Adipose tissue (tissue), 3 donors: ENCODE results near the gene ECE1. TPM values are rescaled to one million over a fixed set of nuclear protein-coding genes. Genes with fewer than 3 reads are reported as not detected.
A peak's percentile ranks its signal among the peaks of the same experiment; 100 is the strongest.
"Not testable (repeated sequence)": the region's sequence is repeated elsewhere in the genome, so short reads cannot be mapped to it uniquely, and the experiment has no call there.

Experiments used
- H3K27ac ChIP-seq: one replicate; pipeline ENCODE4 v1.5.1; 2013; ENCODE audit warnings: low read depth, low read length
- WGBS, 3 donors: extraction: QIAGEN DNeasy Blood & Tissue Kit; methylation state at CpG; one replicate each; pipeline ENCODE4 v1.1.7; 2013; 5-methylcytosine and 5-hydroxymethylcytosine counted together
- polyA plus RNA-seq, 3 donors: library from polyadenylated mRNA; stranded (reverse); fragments of 200-250 nt; gene quantifications; one replicate each; pipeline ENCODE4 v1.2.3, GENCODE V29; 2013
- donor health status: healthy with polysubstance abuse.
- donor health status: Bipolar disorder and iron deficiency.
- donor health status: healthy.

Gene ECE1
- polyA plus RNA-seq, 3 donors, result 63.8 to 110 (median 65.3) TPM

DNA sequence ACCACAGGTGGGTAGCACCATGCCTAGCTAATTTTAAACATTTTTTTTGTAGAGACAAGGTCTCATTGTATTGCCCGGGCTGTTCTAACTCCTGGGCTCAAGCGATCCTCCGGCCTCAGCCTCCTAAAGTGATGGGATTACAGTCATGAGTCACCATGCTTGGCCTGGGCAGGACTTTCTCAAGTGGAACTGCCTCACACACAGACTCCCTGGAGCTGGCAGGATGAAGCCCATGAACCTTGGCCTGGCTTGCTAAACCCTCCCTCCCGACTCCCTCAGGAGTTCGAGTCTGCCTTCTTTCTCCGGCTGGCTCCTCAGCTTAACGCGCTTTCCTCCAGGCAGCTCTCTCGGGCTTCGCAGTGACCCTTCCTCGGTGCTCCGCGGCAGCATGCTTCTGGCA lies 7.7 kb upstream of the ECE1 start:
- H3K27ac ChIP-seq, result no peak overlapping the region
- 56 to 70% (median 69%) methylated on average over 13 of the region's 13 CpGs for WGBS, 3 donors

DNA sequence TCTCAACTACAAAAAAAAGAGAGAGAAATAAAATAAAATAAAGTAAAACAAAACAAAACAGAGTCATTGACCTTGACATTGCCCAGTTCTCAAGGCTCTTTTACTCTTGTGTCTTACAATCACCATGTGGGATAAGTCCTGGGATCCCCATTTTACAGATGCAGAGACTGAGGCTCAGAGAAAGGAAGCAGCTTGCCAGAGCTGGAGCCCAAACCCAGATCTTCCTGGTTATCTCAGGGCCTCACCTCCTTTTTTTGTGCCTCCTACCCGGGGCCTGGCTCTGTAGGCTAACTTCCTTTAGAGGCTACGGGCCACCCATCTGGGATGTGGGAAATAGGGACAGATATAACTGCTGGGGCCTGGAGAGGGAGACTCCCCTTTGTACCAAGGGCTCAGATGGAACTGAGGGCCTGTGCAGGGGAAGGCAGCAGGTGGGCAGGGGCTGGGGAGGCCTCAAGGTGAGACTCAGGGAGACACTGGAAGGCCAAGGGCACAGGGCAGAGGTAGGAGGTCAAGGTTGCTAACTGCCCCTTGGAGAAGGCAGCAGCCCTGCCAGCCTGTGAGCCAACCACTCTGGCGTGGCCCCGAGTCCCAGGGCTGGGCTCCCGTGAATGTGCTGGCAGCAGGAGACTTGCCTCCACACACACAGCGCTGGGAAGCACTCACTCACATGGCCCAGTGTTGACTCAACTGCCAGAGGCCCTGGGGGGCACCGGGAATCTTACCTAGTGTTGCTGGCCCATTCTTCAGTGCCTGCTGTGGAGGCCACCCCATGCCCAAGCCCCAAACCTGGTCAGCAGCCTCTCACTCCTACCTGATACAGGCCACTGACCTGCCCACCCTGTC lies 6.5 kb upstream of the ECE1 start:
- 55 to 86% (median 74%) methylated on average over 7 of the region's 7 CpGs for WGBS, 3 donors
- H3K27ac ChIP-seq, result no peak overlapping the region

DNA sequence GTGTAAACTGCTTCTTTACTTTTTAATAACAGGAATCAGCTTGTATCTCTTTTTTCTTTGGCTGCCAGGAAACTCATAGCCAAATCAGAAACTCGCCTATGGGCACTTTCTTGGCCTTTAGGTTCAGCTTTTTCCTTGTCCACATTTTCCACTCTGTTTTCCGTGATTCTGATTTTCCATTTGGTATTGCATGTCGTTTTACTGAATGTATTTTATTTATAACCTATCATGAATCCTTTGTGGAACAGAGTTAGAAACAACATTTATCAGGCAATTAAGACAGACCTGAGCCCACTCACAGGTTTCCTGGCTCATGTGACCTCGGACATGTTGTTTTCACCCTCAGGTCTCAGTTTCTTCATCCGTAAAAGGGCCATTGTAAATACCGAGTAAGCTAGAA lies 5.3 kb upstream of the ECE1 start:
- no peak overlapping the region for H3K27ac ChIP-seq
- WGBS, 3 donors, result 60 to 91% (median 88%) methylated on average over 6 of the region's 6 CpGs

DNA sequence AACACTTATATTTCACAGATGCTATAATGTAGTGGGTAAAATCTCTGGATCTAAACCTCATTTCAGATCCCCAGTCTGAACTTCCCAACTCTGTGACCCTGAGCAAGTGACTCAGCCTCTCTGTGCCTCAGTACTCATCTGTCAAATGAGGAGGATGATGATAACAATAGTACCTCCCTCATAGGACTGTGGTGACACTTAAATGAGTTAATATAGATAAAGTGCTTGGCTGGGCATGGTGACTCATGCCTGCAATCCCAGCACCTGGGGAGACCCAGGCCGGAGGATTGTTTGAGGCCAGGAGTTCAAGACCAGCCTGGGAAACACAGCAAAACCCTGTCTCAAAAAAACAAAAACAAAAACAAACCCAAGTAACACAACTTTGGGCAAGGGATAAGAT lies 4.7 kb upstream of the ECE1 start:
- 68 to 96% (median 83%) methylated on average over 1 of the region's 1 CpG for WGBS, 3 donors
- no peak overlapping the region for H3K27ac ChIP-seq

DNA sequence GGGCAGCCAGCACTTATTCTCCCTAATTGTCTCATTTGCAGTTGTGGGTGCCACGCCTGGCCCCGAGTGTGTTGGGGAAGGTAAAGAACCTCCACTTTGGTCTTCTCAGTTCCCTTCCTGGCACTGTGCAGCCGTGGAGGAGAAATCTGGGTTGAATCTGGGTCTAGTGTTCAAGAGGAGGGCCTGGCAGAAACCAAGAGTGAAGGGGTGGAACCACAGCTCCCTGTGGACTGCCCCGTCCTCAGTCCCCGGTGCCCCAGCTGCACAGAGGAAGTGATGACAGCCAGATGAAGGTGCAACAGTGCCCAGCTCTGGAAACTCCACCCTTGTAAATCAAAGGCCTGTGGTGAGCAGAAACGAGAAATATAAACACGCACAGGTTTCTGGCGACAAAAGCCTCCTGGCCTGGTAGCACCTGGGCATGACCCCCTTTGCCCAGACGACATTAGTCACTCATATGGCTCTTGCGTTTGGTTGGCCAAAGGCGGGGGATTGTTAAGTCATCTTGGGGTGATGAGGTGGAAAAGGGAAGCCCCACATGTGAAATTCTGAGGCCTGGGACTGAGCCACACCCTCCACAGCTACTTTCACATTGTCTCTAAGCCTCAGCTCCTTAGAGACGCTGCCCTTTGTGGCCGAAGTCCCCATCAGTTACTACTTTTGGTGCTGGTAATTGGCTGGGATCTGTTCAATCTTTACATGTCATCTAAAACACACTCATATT lies 4.2 kb upstream of the ECE1 start:
- 49 to 51% (median 50%) methylated on average over 13 of the region's 13 CpGs for whole genome bisulfite sequencing, 3 donors
- H3K27ac ChIP-seq, result no peak overlapping the region

DNA sequence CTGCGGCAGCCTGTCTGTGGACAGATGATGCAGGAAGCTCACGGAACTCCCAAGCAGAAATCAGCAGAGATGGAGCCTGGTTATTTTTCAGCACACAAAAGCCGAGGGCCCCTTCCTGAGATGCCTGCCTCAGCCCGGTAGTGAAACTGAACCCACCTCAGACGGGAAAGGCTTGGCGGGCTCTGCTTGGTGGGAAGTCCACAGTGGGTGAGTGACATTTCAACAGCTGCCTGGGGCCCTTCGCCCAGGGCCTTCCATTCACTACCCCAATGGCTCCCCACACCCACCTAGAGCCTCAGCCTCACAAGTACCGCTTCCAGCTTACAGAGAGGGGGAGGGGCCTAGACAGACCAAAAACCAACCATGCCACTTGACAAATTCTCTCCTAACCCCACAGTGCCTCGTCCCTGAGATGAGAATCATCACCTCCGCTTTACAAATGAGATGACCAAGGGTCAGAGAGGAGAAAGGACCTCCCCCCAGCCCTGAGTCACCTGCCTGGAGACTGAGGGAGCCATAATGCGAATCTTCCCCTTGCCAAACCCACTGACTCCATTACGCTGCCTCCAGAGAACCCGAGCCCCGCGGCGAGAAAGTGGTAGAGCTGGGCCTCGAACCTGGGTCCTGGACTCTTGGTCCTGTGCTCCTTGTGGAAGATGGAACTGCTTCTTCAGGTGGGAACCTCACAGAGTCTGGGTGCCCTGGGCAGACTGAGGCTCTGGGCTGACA lies 3.4 kb upstream of the ECE1 start:
- 73 to 85% (median 79%) methylated on average over 17 of the region's 17 CpGs for WGBS, 3 donors
- H3K27ac ChIP-seq, result no peak overlapping the region

DNA sequence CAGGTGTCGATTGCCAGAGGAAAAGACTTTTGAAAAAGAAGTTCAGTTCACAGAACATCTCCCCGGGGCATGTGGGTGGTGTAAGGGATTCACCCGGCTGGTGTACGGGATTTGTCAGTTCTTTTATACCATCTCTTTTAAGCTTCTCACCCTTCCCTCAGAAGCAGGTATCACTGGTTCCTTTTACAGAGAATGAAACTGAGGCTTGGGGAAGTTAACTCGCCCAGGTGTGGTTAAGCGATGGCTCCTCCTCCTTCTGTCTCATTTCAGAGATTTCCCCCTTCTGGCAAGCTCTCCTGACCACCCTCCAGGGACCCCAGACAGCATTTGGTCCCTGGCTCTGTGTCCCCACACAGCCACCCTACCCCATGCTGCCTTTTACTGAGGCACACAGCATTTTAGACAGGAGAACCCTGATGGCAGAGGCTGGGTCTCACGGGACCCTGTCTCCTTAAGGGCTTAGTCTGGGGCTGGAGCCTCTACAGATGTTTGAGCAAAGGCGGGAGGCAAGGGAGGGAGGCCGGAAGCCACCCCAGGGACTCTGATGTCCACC lies 2.8 kb upstream of the ECE1 start:
- WGBS, 3 donors, result 64 to 72% (median 71%) methylated on average over 9 of the region's 9 CpGs
- H3K27ac ChIP-seq, result no peak overlapping the region

DNA sequence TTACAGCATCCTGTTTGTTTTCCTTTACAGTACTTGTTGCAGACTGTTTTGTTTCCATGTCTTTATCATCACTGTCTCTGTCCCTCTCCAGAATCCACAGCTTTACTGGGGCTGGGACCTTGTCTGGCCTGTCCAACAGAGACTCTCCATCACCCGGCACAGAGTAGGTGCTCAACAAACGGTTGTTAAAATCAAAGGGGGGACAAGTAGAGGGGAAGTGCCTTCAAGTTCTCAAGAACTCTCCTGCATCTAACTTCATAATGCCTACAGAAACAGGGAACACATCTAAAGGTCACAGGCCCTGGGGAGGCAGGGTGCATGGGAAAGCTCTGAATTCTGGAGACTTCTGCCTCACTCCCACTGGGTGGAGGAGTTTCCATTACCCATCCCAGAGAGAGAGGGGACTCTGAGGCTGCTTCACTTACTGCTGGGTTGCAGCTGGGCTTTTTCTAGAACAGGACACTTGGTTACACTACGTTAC lies 2.3 kb upstream of the ECE1 start:
- no peak overlapping the region for H3K27ac ChIP-seq
- WGBS, 3 donors, result 42 to 77% (median 70%) methylated on average over 3 of the region's 3 CpGs

DNA sequence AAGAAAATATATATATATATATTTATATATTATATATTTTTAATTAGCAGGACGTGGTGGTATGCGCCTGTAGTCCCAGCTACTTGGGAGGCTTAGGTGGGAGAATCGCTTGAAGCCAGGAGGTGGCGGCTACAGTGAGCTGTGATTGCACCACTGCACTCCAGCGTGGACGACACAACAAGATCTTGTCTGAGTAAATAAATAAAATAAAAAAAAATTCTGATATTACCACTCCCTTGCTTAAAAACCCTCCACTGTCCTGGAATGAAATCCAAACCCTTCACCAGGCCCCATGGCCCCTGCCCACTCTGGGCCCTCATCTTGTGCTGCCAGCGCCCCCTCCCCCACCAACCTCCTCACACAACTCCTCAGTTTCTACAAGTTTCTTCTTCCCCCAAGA lies 1.7 kb upstream of the ECE1 start:
- H3K27ac ChIP-seq, result no peak overlapping the region
- 91 to 97% (median 97%) methylated on average over 7 of the region's 7 CpGs for WGBS, 3 donors

DNA sequence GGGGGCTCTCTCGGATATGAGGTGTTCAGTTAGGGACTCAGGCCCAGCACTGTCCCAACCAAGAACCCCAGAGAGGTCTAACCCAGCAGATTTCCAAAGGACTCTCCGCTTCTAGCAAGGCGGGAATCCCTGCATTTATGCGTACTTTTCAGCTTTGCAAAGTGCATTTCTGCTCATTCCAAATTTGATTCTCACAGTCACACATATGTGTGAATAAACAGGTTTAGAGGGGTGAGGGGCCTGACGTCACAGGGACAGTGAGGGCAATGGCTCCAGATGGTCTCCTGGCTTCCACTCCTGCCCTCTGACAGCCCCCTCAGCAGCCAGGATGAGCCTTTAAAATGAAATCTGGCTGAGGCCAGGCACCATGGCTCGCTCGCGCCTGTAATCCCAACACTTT lies 921 bp upstream of the ECE1 start:
- no peak overlapping the region for H3K27ac ChIP-seq
- WGBS, 3 donors, result 85 to 90% (median 89%) methylated on average over 8 of the region's 8 CpGs

DNA sequence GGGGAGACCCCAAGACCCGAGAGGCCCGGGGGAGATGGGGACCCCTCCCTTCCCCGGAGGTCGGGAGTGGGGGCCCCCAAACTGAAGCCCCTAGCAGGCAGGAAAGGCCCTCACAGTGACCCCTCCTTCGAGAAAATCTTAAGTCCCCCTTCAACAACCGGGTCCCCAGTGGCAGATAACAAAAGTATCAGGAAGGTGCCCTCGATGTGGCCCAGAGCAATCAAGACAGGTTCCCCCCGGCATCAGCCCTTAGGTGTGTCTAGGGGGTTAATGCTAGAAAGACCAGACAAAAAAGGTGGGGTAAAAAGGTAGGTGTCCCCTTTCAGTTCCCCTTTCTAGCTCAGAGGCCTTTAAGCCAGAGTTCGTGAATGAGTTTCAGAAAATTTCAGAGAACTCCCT lies 282 bp upstream of the ECE1 start:
- H3K27ac ChIP-seq, result peak overlapping the region; percentile 76
- WGBS, 3 donors, result 7 to 8% (median 8%) methylated on average over 8 to 9 of the region's 9 CpGs

DNA sequence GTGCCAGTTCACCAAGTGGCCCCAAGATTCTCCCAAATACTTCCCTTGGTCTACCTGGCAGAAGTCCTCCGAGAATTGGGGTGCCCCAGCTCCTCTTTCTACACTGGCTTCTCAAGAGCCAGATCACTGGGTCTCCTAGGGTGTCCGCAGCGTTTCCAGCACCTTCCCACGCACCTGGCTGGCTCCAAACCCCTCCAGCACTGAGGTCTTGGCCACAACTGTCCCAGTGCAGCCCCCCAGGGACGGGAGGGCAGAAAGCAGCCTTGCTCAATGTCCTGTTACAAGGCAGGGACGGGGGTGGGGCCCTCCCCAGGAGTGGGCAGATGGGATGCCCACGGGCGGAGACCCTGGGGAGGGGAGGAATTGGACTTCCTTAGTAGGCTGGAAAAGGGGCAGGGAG lies 1.1 kb downstream of the ECE1 start:
- H3K27ac ChIP-seq, result no peak overlapping the region
- 64 to 67% (median 65%) methylated on average over 8 of the region's 8 CpGs for WGBS, 3 donors

DNA sequence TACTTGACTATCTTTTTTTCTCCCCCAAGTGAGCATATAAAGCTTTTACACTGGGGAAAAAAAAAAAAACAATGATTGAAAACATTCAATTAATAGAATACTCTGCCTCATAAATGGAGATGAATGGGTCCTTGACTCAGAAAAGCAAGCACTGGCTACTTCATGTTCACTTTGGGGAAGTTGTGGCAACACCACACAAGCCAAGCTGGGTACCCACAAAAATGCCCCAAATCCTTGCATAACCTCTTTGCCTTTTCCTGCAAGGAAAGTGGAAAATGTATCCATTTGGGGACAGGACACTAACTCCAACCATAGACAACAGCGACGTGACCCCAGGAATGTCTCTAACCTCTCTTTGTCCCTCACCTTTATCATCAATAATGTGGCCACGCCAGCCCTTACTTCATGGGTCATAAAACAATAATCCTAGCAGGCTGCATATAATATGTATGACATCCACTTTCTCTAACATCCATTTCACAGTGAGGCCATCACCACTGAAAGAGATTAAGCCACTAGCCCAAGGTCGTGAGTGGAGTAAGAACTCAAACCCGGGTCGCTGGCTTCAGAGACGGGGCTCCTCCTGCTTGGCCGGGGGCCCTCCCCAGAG lies 2.3 kb downstream of the ECE1 start:
- 53 to 73% (median 67%) methylated on average over 8 of the region's 8 CpGs for WGBS, 3 donors
- no peak overlapping the region for H3K27ac ChIP-seq

DNA sequence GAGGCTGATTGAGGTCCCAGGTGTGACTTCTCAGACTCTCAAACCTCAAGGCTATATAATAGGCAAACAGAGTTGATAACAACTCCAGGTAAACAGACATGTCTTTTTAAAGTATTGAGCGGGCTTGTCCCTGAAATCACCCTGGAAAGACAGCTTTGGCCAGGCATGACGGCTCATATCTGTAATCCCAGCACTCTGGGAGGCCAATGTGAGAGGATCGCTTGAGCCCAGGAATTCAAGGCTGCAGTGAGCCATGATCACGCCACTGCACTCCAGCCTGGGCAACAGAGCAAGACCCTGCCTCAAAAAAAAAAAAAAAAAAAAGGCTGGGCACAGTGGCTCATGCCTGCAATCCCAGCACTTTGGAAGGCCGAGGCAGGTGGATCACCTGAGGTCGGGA lies 4.9 kb downstream of the ECE1 start:
- 34 to 96% (median 92%) methylated on average over 6 of the region's 6 CpGs for WGBS, 3 donors
- not testable (repeated sequence) for H3K27ac ChIP-seq

DNA sequence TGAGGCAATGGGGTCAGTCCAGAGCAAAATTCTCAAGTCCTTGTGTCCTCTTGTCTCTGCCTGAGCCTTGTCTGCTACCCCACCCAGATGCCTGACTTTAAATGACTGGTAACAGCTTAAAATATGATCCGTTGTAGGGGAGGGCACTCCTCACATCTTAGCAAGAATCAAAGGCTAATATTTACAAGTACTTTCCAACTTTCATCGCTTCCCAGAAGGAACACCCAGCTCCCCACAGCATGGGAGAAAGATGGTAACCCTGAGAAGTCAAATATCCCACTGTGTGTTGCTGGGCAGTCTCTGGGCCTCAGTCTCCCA lies 5.2 kb downstream of the ECE1 start:
- 37 to 78% (median 69%) methylated on average over 2 of the region's 2 CpGs for WGBS, 3 donors
- H3K27ac ChIP-seq, result no peak overlapping the region

DNA sequence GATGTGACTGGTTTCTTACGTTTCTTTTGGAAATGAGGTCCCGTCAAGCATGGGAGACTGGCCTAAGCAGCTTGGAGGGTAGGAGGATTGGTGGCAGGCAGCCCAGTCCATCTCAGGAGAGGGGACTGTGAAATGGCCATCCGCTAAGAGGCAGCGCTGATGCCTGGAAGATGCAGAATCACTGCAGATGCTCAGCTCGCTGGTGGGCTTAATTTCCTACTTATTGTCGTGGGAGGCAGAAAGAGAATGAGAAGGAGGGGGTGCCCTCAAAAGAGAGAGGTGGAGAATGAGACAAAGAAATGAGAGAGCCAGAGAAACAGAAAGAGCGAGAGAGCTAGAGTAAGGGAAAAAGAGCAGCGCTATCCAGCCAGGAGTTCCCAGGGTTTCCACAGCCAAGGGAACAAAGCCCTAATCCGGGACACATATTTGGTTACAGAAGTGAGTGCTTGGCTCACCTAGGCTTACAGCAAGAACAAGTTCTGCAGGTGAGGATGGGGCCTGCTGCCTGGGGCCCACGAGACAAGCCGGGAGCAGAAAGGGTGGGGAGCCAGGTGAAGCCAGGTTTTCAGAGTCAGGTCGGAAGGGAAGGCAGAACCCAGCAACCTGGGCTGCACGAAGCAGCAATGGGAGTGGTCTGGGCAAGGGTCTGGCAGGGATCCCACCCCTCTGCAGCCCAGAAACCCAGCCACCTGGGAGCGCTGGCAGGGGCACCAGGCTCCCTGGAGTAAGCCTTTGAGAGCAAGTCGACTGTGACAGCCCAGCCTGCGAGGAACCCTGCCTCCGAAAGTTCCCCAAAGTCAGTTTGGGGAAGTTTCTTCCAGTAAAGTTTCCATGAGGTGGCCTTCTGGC lies 5.8 kb downstream of the ECE1 start:
- 54 to 79% (median 69%) methylated on average over 17 of the region's 17 CpGs for WGBS, 3 donors
- H3K27ac ChIP-seq, result no peak overlapping the region

DNA sequence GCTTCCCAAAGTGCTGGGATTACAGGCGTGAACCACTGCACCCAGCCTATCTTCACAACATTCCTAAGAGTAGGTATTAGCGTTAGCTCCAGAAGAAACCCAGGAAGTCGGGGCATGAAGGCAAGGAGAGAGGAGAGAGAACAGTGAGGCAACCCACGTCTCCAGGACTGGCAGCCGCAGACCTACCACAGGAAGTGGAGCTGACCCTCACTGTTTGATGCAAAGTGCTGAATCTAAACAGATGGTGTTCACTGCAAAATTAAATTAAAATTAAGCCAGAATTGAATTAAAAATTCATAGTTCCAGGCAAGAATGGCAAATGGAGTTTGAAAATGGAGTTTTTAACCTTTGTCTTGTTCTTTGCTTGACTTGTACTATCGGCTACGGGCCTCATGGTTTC lies 6.7 kb downstream of the ECE1 start:
- WGBS, 3 donors, result 76 to 85% (median 82%) methylated on average over 7 of the region's 7 CpGs
- no peak overlapping the region for H3K27ac ChIP-seq

DNA sequence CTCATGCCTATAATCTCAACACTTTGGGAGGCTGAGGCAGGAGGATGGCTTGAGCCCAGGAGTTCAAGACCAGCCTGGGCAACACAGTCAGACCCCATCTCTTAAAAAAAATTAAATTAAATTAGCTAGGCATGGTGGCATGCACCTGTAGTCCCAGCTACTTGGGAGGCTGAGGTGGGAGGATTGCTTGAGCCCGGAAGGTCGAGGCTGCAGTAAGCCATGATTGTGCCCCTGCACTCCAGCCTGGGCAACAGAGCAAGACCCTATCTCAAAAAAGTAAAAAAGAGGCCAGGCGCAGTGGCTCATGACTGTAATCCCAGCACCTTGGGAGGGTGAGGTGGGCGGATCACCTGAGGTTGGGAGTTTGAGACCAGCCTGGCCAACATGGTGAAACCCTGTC lies 8.2 kb downstream of the ECE1 start:
- H3K27ac ChIP-seq, result not testable (repeated sequence)
- 95 to 99% (median 98%) methylated on average over 4 of the region's 4 CpGs for WGBS, 3 donors
